ENCODE data around the gene SLC27A5. TPM values are rescaled to one million over a fixed set of nuclear protein-coding genes. Genes with fewer than 3 reads are reported as not detected.

Gene SLC27A5
- total and polyA plus RNA-seq, 2 of the 13 experiments (the other 11 are each of a cell fraction or from before 2014, with no cell fraction given) = 30.3 to 40.2 TPM

DNA sequence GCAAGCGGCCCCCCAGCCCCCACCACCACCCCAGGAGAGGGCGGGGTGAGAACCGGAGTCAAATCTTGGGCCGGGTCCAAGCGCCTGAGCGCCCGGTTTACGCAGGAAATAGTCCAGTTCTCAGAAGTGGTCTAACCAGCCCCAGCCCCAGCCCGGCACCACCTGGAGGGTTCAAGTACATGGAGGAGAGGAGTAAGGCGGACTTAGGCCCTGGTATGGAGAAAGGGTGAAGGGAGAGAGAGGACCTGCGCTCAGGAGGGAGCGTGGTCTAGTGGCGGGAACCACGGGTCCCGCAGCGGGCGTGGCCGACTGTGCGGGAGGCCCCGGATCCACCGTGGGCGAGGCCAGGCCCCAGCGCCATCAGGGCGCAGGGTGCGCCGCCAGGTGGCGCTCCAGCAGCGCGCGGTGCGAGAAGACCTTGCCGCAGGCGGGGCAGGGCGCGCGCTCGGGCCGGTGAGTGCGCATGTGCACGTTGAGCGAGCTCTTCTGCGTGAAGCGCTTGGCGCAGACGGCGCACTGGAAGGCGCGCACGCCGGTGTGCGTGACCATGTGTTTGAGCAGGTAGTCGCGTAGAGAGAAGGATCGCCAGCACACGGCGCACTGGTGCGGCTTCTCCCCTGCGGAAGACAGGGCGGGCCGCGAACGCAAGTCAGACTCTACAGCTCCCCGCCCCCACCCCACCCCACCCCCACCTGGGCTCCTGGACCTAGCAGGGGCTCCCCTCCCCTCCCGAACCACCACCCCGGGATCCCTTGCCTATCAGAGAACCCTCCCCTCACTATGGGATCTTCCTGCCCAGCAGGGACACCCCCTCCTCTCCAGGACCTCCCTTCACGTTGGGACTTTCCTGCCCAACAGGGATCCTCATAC is 2.1 kb upstream of the SLC27A5 start (continued):
- TF ChIP-seq, protein P1, sequence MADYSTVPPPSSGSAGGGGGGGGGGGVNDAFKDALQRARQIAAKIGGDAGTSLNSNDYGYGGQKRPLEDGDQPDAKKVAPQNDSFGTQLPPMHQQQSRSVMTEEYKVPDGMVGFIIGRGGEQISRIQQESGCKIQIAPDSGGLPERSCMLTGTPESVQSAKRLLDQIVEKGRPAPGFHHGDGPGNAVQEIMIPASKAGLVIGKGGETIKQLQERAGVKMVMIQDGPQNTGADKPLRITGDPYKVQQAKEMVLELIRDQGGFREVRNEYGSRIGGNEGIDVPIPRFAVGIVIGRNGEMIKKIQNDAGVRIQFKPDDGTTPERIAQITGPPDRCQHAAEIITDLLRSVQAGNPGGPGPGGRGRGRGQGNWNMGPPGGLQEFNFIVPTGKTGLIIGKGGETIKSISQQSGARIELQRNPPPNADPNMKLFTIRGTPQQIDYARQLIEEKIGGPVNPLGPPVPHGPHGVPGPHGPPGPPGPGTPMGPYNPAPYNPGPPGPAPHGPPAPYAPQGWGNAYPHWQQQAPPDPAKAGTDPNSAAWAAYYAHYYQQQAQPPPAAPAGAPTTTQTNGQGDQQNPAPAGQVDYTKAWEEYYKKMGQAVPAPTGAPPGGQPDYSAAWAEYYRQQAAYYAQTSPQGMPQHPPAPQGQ (CRISPR knock-in tag; IDR thresholded peaks at IDR 0.05; ENCODE audit: borderline replicate concordance) = no peak
- TF ChIP-seq SYNCRIP (IDR thresholded peaks at IDR 0.05; ENCODE audit: insufficient read depth, low read depth, low read length) (no peak), ZNF850 (CRISPR knock-in tag; conservative IDR thresholded peaks at IDR 0.05) (no peak), ATF7 (IDR thresholded peaks at IDR 0.05) (no peak), ATF7 (CRISPR knock-in tag; IDR thresholded peaks at IDR 0.05) (no peak), ZNF781 (CRISPR knock-in tag; IDR thresholded peaks at IDR 0.05; ENCODE audit: borderline replicate concordance, not compliant biosample characterization) (no peak), ZNF138 (CRISPR knock-in tag; IDR thresholded peaks at IDR 0.05; ENCODE audit: low read depth) (no peak; the same call in 1 of the 2 replicates), ZNF446 (CRISPR knock-in tag; IDR thresholded peaks at IDR 0.05) (no peak), MIER2 (CRISPR knock-in tag; IDR thresholded peaks at IDR 0.05) (peak; percentile 44; the same call in 1 of the 2 replicates), ZNF737 (CRISPR knock-in tag; IDR thresholded peaks at IDR 0.05; ENCODE audit: borderline replicate concordance) (no peak), ZNF274 (CRISPR knock-in tag; IDR thresholded peaks at IDR 0.05) (0 out of 2 replicates have a peak, but pooled peaks have one; percentile 16), CCAR2 (optimal IDR thresholded peaks at IDR 0.05; ENCODE audit: low read depth, low read length) (no peak)
- TF ChIP-seq, protein P2, sequence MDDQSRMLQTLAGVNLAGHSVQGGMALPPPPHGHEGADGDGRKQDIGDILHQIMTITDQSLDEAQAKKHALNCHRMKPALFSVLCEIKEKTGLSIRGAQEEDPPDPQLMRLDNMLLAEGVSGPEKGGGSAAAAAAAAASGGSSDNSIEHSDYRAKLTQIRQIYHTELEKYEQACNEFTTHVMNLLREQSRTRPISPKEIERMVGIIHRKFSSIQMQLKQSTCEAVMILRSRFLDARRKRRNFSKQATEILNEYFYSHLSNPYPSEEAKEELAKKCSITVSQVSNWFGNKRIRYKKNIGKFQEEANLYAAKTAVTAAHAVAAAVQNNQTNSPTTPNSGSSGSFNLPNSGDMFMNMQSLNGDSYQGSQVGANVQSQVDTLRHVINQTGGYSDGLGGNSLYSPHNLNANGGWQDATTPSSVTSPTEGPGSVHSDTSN (CRISPR knock-in tag; IDR thresholded peaks at IDR 0.05; ENCODE audit: borderline replicate concordance) = no peak
- TF ChIP-seq, protein P3, sequence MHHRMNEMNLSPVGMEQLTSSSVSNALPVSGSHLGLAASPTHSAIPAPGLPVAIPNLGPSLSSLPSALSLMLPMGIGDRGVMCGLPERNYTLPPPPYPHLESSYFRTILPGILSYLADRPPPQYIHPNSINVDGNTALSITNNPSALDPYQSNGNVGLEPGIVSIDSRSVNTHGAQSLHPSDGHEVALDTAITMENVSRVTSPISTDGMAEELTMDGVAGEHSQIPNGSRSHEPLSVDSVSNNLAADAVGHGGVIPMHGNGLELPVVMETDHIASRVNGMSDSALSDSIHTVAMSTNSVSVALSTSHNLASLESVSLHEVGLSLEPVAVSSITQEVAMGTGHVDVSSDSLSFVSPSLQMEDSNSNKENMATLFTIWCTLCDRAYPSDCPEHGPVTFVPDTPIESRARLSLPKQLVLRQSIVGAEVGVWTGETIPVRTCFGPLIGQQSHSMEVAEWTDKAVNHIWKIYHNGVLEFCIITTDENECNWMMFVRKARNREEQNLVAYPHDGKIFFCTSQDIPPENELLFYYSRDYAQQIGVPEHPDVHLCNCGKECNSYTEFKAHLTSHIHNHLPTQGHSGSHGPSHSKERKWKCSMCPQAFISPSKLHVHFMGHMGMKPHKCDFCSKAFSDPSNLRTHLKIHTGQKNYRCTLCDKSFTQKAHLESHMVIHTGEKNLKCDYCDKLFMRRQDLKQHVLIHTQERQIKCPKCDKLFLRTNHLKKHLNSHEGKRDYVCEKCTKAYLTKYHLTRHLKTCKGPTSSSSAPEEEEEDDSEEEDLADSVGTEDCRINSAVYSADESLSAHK (CRISPR knock-in tag; IDR thresholded peaks at IDR 0.05; ENCODE audit: borderline replicate concordance) = no peak
- TF ChIP-seq, protein P4, sequence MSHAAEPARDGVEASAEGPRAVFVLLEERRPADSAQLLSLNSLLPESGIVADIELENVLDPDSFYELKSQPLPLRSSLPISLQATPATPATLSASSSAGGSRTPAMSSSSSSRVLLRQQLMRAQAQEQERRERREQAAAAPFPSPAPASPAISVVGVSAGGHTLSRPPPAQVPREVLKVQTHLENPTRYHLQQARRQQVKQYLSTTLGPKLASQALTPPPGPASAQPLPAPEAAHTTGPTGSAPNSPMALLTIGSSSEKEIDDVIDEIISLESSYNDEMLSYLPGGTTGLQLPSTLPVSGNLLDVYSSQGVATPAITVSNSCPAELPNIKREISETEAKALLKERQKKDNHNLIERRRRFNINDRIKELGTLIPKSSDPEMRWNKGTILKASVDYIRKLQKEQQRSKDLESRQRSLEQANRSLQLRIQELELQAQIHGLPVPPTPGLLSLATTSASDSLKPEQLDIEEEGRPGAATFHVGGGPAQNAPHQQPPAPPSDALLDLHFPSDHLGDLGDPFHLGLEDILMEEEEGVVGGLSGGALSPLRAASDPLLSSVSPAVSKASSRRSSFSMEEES (CRISPR knock-in tag; IDR thresholded peaks at IDR 0.05) = peak; percentile 60; the same call in 1 of the 2 replicates
- TF ChIP-seq, protein P5, sequence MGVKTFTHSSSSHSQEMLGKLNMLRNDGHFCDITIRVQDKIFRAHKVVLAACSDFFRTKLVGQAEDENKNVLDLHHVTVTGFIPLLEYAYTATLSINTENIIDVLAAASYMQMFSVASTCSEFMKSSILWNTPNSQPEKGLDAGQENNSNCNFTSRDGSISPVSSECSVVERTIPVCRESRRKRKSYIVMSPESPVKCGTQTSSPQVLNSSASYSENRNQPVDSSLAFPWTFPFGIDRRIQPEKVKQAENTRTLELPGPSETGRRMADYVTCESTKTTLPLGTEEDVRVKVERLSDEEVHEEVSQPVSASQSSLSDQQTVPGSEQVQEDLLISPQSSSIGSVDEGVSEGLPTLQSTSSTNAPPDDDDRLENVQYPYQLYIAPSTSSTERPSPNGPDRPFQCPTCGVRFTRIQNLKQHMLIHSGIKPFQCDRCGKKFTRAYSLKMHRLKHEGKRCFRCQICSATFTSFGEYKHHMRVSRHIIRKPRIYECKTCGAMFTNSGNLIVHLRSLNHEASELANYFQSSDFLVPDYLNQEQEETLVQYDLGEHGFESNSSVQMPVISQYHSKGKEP (CRISPR knock-in tag; IDR thresholded peaks at IDR 0.05) = no peak
- TF ChIP-seq, protein P6, sequence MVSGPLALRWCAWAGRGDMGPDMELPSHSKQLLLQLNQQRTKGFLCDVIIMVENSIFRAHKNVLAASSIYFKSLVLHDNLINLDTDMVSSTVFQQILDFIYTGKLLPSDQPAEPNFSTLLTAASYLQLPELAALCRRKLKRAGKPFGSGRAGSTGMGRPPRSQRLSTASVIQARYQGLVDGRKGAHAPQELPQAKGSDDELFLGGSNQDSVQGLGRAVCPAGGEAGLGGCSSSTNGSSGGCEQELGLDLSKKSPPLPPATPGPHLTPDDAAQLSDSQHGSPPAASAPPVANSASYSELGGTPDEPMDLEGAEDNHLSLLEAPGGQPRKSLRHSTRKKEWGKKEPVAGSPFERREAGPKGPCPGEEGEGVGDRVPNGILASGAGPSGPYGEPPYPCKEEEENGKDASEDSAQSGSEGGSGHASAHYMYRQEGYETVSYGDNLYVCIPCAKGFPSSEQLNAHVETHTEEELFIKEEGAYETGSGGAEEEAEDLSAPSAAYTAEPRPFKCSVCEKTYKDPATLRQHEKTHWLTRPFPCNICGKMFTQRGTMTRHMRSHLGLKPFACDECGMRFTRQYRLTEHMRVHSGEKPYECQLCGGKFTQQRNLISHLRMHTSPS (CRISPR knock-in tag; IDR thresholded peaks at IDR 0.05; ENCODE audit: low read depth) = peak; percentile 27; the same call in 1 of the 2 replicates

Data from HepG2 (cell line).